Measurements from ENCODE around the gene ADAMTSL3.

Gene ADAMTSL3

GRCh38 chr15:83980637-83981036 lies 326.7 kb downstream of the ADAMTSL3 start:
- no peak for DNase-seq (ENCODE audit: low read depth)

DNA sequence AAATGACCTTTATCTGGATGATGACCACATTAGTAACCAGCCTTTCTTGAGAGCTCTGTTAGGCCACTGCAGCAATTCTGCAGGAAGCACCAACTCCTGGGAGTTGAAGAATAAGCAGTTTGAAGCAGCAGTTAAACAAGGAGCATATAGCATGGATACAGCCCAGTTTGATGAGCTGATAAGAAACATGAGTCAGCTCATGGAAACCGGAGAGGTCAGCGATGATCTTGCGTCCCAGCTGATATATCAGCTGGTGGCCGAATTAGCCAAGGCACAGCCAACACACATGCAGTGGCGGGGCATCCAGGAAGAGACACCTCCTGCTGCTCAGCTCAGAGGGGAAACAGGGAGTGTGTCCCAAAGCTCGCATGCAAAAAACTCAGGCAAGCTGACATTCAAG lies 328.8 kb downstream of the ADAMTSL3 start:
- no peak for DNase-seq (ENCODE audit: low read depth)

GRCh38 chr15:83983634-83984458 lies 329.9 kb downstream of the ADAMTSL3 start:
- DNase-seq (ENCODE audit: low read depth), result no peak

DNA sequence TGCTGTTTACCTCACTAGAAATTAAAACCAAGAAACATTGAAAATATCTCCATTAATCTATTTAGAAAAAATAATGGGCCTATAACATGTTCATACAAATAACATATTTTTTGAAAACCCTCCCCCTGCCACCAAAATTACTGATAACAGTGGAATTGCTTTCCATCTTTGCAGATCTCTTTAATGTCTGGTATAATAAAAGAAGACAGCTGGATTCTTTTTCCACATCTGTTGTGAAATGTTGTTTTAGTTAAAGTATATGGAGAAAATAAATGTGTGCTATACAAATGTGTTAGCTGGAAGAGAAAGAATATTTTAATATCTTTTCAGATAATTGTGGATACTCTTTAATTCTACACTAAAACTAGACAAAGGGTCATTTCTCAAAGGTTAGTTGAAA lies 330.7 kb downstream of the ADAMTSL3 start:
- no peak for DNase-seq (ENCODE audit: low read depth)

- DNase-seq (ENCODE audit: low read depth), result no peak
These were observed 337.2 kb downstream of the ADAMTSL3 start for GRCh38 chr15:83991163-83991562.

DNA sequence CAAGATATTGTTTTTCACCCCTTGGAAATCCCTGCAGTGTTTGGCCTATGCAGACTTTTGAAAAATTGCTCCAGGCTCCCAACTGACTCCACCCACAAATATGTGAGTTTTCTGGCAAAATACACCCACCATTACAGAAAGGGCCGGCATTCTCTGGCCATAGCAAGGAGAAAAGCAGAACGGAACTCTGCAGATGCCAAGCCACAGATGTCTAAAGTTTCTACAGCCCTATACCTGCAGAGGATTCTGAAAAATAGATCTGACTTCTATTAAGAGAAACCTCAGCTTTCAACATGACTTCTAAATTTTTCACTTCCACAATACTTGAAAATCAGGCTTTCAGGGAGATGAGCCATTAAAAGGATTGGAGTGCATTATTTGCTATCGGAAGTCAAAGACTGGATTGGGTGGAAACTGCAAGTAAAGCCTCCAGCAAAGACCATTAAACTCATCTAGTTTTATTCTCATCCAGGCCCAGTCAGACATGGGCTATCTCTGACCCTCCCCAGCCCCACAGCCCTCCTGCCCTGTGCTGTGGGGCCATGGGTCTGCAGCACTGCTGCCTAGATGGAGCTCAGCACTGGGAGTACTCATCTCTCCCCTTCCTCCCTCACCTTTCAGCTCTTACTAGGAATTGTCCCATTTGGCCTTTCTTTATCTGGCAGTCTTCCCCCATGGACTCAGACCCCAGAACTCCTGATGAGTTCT lies 338.6 kb downstream of the ADAMTSL3 start:
- no peak for DNase-seq (ENCODE audit: low read depth)

DNA sequence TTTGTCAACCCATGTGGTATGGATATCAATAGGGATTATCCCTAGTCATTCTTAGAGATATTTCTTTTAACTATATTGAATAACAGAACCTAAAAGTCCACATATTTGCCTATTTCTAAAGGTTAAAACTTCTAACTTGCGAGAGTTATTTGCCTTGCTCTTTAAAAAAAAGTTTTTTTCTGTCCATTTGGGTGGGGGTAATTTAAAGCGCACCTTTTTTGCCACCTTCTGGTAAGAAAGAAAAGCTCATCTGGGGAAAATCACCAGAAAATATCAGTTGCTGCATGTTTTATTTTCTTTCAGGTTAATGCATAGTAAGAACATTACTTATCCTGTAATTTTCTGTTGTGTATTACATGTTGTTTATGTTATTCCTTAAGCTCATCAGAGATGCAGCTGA lies 339.7 kb downstream of the ADAMTSL3 start:
- no peak for DNase-seq (ENCODE audit: low read depth)

- no peak for DNase-seq (ENCODE audit: low read depth)
These were observed 344.6 kb downstream of the ADAMTSL3 start for GRCh38 chr15:83998486-83998885.

DNA sequence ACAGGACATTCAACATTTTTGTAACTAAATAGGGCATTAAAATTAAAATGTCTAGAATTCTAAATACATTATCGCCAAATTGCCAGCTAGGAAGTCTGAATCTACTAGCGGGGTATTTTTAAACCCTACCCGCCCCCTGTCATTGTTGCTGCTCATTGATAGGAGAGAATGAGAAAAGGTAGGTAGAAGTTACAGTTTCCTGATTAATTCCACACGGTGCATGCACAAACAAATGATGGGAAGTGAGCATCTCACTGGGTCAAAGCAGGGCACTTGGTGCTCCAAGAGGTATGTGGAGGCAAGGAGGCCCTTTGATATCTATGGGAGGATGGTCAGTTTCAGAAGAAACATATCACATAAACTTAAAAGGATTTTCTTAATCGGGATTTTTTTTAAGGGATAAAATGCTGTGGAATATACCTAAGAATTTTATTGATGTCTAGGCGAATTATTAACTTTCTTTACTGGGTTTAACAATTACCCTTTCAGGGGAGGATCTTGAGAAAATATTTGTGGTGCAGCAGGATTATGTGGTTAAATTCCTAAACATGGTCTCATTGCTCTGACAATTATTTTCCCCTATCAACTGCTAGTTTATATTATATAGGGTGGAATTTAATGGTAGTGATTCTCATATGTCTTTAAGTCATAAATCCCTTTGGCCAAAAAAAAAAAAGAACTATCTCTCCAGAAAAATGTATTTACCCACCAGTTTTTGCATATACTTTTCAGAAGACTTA lies 345.6 kb downstream of the ADAMTSL3 start:
- no peak for DNase-seq (ENCODE audit: low read depth)

- DNase-seq (ENCODE audit: low read depth), result no peak
These were observed 347.1 kb downstream of the ADAMTSL3 start for GRCh38 chr15:84001037-84001436.

DNA sequence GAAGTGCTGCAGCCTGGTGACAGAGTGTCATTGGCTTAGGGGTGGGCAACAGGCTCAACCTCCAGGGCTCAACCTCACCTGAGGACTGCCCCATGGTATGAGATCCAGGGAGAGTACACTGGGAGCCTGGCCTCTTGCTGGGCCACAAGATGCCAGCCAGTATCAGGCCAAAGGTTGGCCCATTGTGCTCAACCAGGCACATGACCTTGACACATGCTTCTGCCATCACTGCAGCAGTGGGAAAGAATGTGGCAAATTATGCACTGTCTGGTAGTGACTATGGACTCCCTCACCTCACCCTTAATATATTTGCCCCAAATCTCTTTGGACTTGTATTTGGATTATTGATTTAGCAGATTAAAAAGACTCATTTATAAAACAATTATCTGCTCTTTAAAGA lies 347.7 kb downstream of the ADAMTSL3 start:
- DNase-seq (ENCODE audit: low read depth), result no peak

GRCh38 chr15:84003791-84004503 lies 350.0 kb downstream of the ADAMTSL3 start:
- no peak for DNase-seq (ENCODE audit: low read depth)

DNA sequence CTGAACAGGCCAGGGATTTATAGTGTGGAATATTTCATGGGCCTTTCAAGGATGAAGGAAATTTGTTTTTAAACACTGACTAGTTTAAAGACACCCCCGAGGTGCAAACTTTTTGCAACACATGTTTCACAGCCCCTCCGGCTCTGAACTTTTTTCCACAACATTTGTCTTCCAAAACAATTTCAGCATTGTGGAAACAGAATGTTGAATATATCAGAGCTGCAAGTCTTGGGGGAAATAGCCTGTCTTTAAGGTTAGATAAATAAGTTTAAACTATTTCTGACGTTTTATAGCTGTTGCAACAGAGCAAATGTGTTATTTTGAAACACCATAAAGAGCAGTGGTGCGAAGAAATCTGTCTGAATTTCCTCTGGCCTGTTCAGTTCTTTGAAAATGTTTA lies 352.5 kb downstream of the ADAMTSL3 start:
- no peak for DNase-seq (ENCODE audit: low read depth)

DNA sequence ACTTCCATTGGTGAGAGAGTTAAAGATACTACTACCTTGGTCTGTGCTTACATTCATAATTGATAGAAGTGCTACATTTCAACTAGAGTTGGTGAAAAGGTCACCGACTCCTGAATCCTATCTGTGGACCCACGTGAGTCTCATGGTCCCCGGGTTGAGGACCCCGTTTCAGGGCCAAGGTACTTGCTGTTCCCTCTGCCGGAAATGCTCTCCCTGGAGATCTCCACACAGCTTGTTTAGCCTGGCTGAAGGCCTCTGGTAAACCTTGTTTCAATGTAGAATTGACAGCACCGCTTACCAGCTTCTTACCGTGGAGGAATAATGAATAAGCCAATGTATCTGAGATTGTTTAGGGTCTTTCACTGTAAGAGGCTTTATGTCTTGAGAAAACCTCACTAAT lies 355.7 kb downstream of the ADAMTSL3 start:
- no peak for DNase-seq (ENCODE audit: low read depth)

- DNase-seq (ENCODE audit: low read depth), result no peak
These were observed 356.3 kb downstream of the ADAMTSL3 start for GRCh38 chr15:84010246-84010645.

- DNase-seq (ENCODE audit: low read depth), result no peak
These were observed 362.4 kb downstream of the ADAMTSL3 start for GRCh38 chr15:84016371-84016770.

DNA sequence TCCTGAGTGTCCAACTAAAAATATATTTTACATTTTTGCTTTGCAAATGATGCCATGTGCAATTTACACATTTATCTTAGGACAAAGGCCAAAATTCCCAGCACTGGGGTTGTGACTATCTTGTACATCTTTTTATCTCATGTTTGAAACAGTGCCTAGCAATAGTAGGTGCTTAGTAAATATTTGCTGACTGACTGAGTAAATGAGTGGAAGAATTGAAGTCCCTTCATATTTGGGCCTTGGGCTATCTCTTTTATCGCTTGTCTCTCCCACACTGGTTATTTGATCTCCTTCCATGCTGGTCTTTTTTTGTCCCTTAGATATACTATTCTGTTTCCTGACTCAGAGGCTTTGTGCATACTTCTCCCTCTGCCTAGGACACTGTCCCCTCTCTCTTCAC lies 368.6 kb downstream of the ADAMTSL3 start:
- no peak for DNase-seq (ENCODE audit: low read depth)

GRCh38 chr15:84023636-84024035 lies 369.7 kb downstream of the ADAMTSL3 start:
- no peak for DNase-seq (ENCODE audit: low read depth)

DNA sequence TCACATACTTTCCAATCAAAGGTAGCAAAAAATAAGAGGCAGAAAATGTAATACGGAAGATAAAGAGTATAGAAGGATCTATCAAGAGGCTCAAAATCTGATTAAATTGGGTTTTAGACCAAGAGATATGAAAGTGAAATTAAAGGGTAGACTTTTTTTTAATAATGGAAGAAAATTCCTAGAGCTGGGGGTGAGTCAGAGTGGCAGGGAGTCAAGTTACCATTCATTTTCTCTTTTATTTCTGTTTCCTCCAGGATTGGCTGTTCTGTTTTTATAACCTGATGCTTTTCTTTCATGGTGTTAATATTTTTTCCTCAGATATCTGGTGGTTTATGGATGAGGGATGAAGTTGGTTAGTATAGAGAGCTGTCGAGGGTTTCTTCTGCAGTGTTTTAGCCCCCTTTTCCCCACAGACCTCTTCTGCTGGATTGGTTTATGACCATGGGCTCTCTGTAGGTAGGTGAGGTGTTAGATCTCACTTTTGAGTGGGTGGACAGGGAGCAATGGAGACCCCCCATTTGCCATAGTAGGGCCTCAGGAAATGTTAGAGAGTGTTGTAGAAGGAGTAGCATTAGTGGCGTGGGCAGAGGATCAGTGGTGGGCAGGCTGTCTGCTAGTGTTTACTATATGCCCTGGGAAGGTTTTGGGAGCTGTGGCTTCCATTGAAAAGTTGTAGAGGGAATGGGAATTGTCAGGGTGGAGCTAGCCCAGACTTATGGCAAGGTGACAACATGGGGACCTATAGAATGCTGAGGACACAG lies 380.1 kb downstream of the ADAMTSL3 start:
- no peak for DNase-seq (ENCODE audit: low read depth)

- no peak for DNase-seq (ENCODE audit: low read depth)
These were observed 380.9 kb downstream of the ADAMTSL3 start for GRCh38 chr15:84034578-84035398.

DNA sequence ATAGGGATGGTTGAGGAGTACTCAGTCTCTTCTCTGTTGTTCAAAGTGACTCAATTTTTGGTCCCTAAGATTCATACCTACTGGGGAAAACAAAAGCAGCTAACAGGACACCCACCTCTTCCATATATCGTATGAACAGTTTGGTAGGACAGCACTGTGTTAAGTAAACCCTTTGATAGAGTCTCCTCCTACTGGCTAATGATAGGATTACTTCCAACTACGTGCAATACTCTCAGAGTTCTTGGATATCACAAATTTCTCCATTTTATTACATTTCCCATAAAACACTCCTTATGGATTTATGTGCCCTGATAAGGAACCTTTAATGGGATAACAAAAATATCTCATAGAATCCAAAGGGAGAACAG lies 381.5 kb downstream of the ADAMTSL3 start:
- no peak for DNase-seq (ENCODE audit: low read depth)

All from stimulated activated CD8-positive, alpha-beta memory T cell treated with anti-CD3 and anti-CD28 coated beads, Interleukin-7, amount 100 ng/mL, for 24 hours (primary cell).